ENCODE measurements around the gene VAV2. TPM values are rescaled to one million over a fixed set of nuclear protein-coding genes. Genes with fewer than 3 reads are reported as not detected.

VAV2 gene
- total and polyA plus RNA-seq, 2 experiments from 2014 or later, result 8.1 to 28.9 TPM

DNA sequence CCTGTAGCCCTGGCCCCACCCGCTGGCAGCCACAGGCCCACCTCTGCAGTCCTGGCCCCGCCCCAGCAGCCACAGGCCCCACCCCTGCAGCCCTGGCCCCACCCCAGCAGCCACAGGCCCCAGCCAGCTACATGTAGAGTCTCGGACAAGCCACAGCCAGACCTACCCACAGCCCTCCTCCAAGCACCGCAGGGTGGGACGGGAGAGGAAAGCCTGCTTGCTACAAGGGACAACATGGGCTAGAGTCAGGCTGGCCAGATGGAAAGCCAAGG, 204.4 kb downstream of the VAV2 start:
- Histone ChIP-seq H3K27me3 (ENCODE audit: insufficient read depth) (no peaks in the 10 kb centered on the region), H4K20me1 (replicated peaks; ENCODE audit: insufficient read depth) (no peaks in the 10 kb centered on the region), H3K27ac (ENCODE audit: low read depth) (no peak overlapping the region), H3K79me2 (replicated peaks; ENCODE audit: insufficient read depth) (no peaks in the 10 kb centered on the region), H3F3A (replicated peaks; ENCODE audit: low read depth) (no peaks in the 10 kb centered on the region), H3K4me2 (no peak overlapping the region), H2AFZ (no peak overlapping the region), H3K36me3 (ENCODE audit: insufficient read depth) (no peaks in the 10 kb centered on the region), H3K4me3 (no peak overlapping the region), H3K4me1 (ENCODE audit: insufficient read depth) (no peaks in the 10 kb centered on the region), H3K9me2 (ENCODE audit: insufficient read depth) (no peaks in the 10 kb centered on the region)
- TF ChIP-seq EZH2phosphoT487 (IDR thresholded peaks at IDR 0.05; ENCODE audit: unreplicated experiment) (no peak), POLR2AphosphoS5 (IDR thresholded peaks at IDR 0.05; ENCODE audit: low read depth) (no peak), EZH2 (IDR thresholded peaks at IDR 0.05; ENCODE audit: low read depth, unreplicated experiment) (no peak), ZNF114 (CRISPR knock-in tag; IDR thresholded peaks at IDR 0.05) (no peak), CREB1 (CRISPR knock-in tag; IDR thresholded peaks at IDR 0.05; ENCODE audit: low read depth) (no peak), NANOG (IDR thresholded peaks at IDR 0.05; ENCODE audit: borderline replicate concordance) (no peak)
- TF ChIP-seq, protein P1, sequence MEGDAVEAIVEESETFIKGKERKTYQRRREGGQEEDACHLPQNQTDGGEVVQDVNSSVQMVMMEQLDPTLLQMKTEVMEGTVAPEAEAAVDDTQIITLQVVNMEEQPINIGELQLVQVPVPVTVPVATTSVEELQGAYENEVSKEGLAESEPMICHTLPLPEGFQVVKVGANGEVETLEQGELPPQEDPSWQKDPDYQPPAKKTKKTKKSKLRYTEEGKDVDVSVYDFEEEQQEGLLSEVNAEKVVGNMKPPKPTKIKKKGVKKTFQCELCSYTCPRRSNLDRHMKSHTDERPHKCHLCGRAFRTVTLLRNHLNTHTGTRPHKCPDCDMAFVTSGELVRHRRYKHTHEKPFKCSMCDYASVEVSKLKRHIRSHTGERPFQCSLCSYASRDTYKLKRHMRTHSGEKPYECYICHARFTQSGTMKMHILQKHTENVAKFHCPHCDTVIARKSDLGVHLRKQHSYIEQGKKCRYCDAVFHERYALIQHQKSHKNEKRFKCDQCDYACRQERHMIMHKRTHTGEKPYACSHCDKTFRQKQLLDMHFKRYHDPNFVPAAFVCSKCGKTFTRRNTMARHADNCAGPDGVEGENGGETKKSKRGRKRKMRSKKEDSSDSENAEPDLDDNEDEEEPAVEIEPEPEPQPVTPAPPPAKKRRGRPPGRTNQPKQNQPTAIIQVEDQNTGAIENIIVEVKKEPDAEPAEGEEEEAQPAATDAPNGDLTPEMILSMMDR (conservative IDR thresholded peaks at IDR 0.05; ENCODE audit: low read depth in 2 of 2), result no peak
- TF ChIP-seq, protein P2, sequence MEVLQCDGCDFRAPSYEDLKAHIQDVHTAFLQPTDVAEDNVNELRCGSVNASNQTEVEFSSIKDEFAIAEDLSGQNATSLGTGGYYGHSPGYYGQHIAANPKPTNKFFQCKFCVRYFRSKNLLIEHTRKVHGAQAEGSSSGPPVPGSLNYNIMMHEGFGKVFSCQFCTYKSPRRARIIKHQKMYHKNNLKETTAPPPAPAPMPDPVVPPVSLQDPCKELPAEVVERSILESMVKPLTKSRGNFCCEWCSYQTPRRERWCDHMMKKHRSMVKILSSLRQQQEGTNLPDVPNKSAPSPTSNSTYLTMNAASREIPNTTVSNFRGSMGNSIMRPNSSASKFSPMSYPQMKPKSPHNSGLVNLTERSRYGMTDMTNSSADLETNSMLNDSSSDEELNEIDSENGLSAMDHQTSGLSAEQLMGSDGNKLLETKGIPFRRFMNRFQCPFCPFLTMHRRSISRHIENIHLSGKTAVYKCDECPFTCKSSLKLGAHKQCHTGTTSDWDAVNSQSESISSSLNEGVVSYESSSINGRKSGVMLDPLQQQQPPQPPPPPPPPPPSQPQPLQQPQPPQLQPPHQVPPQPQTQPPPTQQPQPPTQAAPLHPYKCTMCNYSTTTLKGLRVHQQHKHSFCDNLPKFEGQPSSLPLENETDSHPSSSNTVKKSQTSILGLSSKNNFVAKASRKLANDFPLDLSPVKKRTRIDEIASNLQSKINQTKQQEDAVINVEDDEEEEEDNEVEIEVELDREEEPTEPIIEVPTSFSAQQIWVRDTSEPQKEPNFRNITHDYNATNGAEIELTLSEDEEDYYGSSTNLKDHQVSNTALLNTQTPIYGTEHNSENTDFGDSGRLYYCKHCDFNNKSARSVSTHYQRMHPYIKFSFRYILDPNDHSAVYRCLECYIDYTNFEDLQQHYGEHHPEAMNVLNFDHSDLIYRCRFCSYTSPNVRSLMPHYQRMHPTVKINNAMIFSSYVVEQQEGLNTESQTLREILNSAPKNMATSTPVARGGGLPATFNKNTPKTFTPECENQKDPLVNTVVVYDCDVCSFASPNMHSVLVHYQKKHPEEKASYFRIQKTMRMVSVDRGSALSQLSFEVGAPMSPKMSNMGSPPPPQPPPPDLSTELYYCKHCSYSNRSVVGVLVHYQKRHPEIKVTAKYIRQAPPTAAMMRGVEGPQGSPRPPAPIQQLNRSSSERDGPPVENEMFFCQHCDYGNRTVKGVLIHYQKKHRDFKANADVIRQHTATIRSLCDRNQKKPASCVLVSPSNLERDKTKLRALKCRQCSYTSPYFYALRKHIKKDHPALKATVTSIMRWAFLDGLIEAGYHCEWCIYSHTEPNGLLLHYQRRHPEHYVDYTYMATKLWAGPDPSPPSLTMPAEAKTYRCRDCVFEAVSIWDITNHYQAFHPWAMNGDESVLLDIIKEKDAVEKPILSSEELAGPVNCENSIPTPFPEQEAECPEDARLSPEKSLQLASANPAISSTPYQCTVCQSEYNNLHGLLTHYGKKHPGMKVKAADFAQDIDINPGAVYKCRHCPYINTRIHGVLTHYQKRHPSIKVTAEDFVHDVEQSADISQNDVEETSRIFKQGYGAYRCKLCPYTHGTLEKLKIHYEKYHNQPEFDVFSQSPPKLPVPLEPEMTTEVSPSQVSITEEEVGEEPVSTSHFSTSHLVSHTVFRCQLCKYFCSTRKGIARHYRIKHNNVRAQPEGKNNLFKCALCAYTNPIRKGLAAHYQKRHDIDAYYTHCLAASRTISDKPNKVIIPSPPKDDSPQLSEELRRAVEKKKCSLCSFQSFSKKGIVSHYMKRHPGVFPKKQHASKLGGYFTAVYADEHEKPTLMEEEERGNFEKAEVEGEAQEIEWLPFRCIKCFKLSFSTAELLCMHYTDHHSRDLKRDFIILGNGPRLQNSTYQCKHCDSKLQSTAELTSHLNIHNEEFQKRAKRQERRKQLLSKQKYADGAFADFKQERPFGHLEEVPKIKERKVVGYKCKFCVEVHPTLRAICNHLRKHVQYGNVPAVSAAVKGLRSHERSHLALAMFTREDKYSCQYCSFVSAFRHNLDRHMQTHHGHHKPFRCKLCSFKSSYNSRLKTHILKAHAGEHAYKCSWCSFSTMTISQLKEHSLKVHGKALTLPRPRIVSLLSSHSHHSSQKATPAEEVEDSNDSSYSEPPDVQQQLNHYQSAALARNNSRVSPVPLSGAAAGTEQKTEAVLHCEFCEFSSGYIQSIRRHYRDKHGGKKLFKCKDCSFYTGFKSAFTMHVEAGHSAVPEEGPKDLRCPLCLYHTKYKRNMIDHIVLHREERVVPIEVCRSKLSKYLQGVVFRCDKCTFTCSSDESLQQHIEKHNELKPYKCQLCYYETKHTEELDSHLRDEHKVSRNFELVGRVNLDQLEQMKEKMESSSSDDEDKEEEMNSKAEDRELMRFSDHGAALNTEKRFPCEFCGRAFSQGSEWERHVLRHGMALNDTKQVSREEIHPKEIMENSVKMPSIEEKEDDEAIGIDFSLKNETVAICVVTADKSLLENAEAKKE (CRISPR knock-in tag; IDR thresholded peaks at IDR 0.05), result no peak
- TF ChIP-seq, protein P3, sequence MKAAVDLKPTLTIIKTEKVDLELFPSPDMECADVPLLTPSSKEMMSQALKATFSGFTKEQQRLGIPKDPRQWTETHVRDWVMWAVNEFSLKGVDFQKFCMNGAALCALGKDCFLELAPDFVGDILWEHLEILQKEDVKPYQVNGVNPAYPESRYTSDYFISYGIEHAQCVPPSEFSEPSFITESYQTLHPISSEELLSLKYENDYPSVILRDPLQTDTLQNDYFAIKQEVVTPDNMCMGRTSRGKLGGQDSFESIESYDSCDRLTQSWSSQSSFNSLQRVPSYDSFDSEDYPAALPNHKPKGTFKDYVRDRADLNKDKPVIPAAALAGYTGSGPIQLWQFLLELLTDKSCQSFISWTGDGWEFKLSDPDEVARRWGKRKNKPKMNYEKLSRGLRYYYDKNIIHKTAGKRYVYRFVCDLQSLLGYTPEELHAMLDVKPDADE (IDR thresholded peaks at IDR 0.05), result no peak
- H3K4me3 Mint-ChIP-seq, result no peak overlapping the region
- peak; percentile 94 for ATAC-seq
- peak; percentile 63 for DNase-seq (ENCODE audit: low spot score)
- H3K4me1 Mint-ChIP-seq, result peaks cover 7% of the 10 kb centered on the region
- no peak overlapping the region for H3K27ac Mint-ChIP-seq
- H3K36me3 Mint-ChIP-seq (ENCODE audit: low read depth), result peaks cover 13% of the 10 kb centered on the region; the same call in 2 of the 3 replicates
- H3K27me3 Mint-ChIP-seq (ENCODE audit: insufficient read depth, low read depth, poor library complexity), result peaks cover 15% of the 10 kb centered on the region
- no peaks in the 10 kb centered on the region for H3K9me3 Mint-ChIP-seq

Measured in GM23338 (cell line).